Activated CD4-positive, CD25-positive, alpha-beta regulatory T cell treated with anti-CD3 and anti-CD28 coated beads, Interleukin-2, amount 50 U/mL, for 16 hours (primary cell): Measurements from ENCODE around the gene WRAP73.

Source experiments
- DNase-seq: peaks from one replicate; pipeline ENCODE4 v3.0.0-alpha.2; 2020; ENCODE audit warnings: low read depth, low spot score

WRAP73 gene

GRCh38 chr1:3614755-3615742 is 34.9 kb downstream of the WRAP73 start:
- DNase-seq: no peak

- DNase-seq: no peak
Observed at GRCh38 chr1:3612123-3612522, 37.8 kb downstream of the WRAP73 start.

- DNase-seq: no peak
Observed at GRCh38 chr1:3611170-3612019, 38.5 kb downstream of the WRAP73 start, which contains the start of gene MEGF6. MEGF6 (minus strand) TSS chr1:3611508; CDS start chr1:3611268, 240 bp downstream.

- DNase-seq: no peak
Observed at GRCh38 chr1:3610527-3611169, 39.3 kb downstream of the WRAP73 start.

GRCh38 chr1:3609769-3610526 is 40.0 kb downstream of the WRAP73 start:
- DNase-seq: no peak

- no peak for DNase-seq
Observed at GRCh38 chr1:3609016-3609768, 40.7 kb downstream of the WRAP73 start.

GRCh38 chr1:3608154-3608553 is 41.7 kb downstream of the WRAP73 start:
- DNase-seq: no peak

GRCh38 chr1:3607703-3608065 is 42.2 kb downstream of the WRAP73 start:
- no peak for DNase-seq

GRCh38 chr1:3606779-3607702 is 42.9 kb downstream of the WRAP73 start:
- DNase-seq: no peak

GRCh38 chr1:3604997-3605823 is 44.7 kb downstream of the WRAP73 start:
- no peak for DNase-seq

- DNase-seq: no peak
Observed at GRCh38 chr1:3604468-3604974, 45.4 kb downstream of the WRAP73 start.

- DNase-seq: no peak
Observed at GRCh38 chr1:3603571-3604467, 46.1 kb downstream of the WRAP73 start.

- no peak for DNase-seq
Observed at GRCh38 chr1:3603156-3603555, 46.7 kb downstream of the WRAP73 start.

- no peak for DNase-seq
Observed at GRCh38 chr1:3602375-3602774, 47.5 kb downstream of the WRAP73 start.

GRCh38 chr1:3601743-3602142 is 48.2 kb downstream of the WRAP73 start:
- no peak for DNase-seq

GRCh38 chr1:3600354-3600753 is 49.5 kb downstream of the WRAP73 start:
- DNase-seq: no peak

GRCh38 chr1:3599816-3600215 is 50.1 kb downstream of the WRAP73 start:
- no peak for DNase-seq
